GM12878 (cell line): ENCODE data around the gene MYBPC2. TPM values are rescaled to one million over a fixed set of nuclear protein-coding genes. Genes with fewer than 3 reads are reported as not detected.

ENCODE experiments used
- ATAC-seq: fragments of 200-7000 bp; cut with Tn5 transposase; 3 replicates; pipeline ENCODE4 v1.9.1; 2020; ENCODE audit warnings: mild to moderate bottlenecking, moderate library complexity
- BruUV-seq: library from RNA; stranded (reverse); fragments of 400-500 nt; replicated peaks from 2 replicates; lab custom pipeline; 2021; lab: Mats Ljungman, UMichigan
- CTCF ChIA-PET: fragments of 300-600 bp; sonication (Branson Sonifier 250); formaldehyde crosslinking; extraction: SDS; loops from one replicate; lab custom pipeline; 2021; ENCODE audit warnings: inconsistent platforms; lab: Yijun Ruan, JAX
- POLR2A ChIA-PET: fragments of 350-600 bp; formaldehyde crosslinking; extraction: SDS; loops from one replicate; lab custom pipeline; 2021; ENCODE audit warnings: inconsistent platforms; lab: Charles Lee
- RAD21 ChIA-PET: fragments of 300-600 bp; sonication (Branson Sonifier 250); formaldehyde crosslinking; loops from one replicate; lab custom pipeline; 2023; ENCODE audit warnings: antibody characterized with exemption; ENCODE audit not compliant: unreplicated experiment; lab: Charles Lee
- SMC1A ChIA-PET: fragments of 300-600 bp; sonication (Branson Sonifier 250); formaldehyde crosslinking; loops from one replicate; lab custom pipeline; 2023; ENCODE audit not compliant: unreplicated experiment, uncharacterized antibody; lab: Charles Lee
- DNase-seq: peaks from one replicate; pipeline ENCODE4 v3.0.0-alpha.2; 2011; ENCODE audit warnings: low read depth, low spot score
- FAIRE-seq: peaks from 3 replicates; lab custom pipeline; 2011; peaks lifted over from hg19 to GRCh38; lab: Jason Lieb, UNC
- H2AFZ ChIP-seq: 2 replicates; pipeline ENCODE4 v1.6.0; 2011; ENCODE audit warnings: low read depth, low read length, control low read depth; ENCODE audit not compliant: control insufficient read depth
- H3K27ac ChIP-seq: 2 replicates; pipeline ENCODE4 v1.5.1; 2011; ENCODE audit warnings: control low read depth; ENCODE audit not compliant: control insufficient read depth, insufficient read depth
- H3K27me3 ChIP-seq, 2 experiments: replicated peaks in 1 of 2; 2 replicates each; pipeline versions ENCODE4 v1.6.0 to v1.6.1; 2011; ENCODE audit warnings: low read length in 1 of 2; ENCODE audit not compliant: control insufficient read depth in 2 of 2, insufficient read depth in 2 of 2
- H3K36me3 ChIP-seq, 2 experiments: 2 replicates each; pipeline ENCODE4 v1.5.1; 2011; ENCODE audit warnings: low read length in 1 of 2; ENCODE audit not compliant: control insufficient read depth in 2 of 2, insufficient read depth in 2 of 2
- H3K4me1 ChIP-seq: 2 replicates; pipeline ENCODE4 v1.6.1; 2011; ENCODE audit warnings: mild to moderate bottlenecking, low read length, moderate library complexity, mixed read lengths; ENCODE audit not compliant: control insufficient read depth, insufficient read depth
- H3K4me2 ChIP-seq: 2 replicates; pipeline ENCODE4 v1.6.0; 2011; ENCODE audit warnings: control low read depth; ENCODE audit not compliant: control insufficient read depth, insufficient read depth
- H3K4me3 ChIP-seq: fragments of 200-600 bp; sonication (generic); 2 replicates; pipeline ENCODE4 v1.5.1; 2016
- H3K79me2 ChIP-seq: 2 replicates; pipeline ENCODE4 v1.6.0; 2011; ENCODE audit warnings: low read length; ENCODE audit not compliant: control insufficient read depth, insufficient read depth
- H3K9ac ChIP-seq: 2 replicates; pipeline ENCODE4 v1.8.0; 2011; ENCODE audit warnings: low read length, control low read depth, mixed read lengths; ENCODE audit not compliant: control insufficient read depth, insufficient read depth
- H3K9me3 ChIP-seq: replicated peaks from 3 replicates; pipeline ENCODE4 v1.5.1; 2011; ENCODE audit warnings: mild to moderate bottlenecking, low read length; ENCODE audit not compliant: control insufficient read depth, insufficient read depth
- H4K20me1 ChIP-seq: 2 replicates; pipeline ENCODE4 v1.6.0; 2011; ENCODE audit not compliant: control insufficient read depth, insufficient read depth
- CHD2 ChIP-seq: IDR thresholded peaks from 2 replicates; pipeline ENCODE4 v1.6.1; 2011; ENCODE audit warnings: low read depth, low read length, improper control_type of control experiment, borderline replicate concordance
- CREM ChIP-seq: IDR thresholded peaks from 2 replicates; pipeline ENCODE4 v1.6.1; 2014; ENCODE audit warnings: antibody characterized with exemption, low read depth
- GABPA ChIP-seq: IDR thresholded peaks from 2 replicates; pipeline ENCODE4 v1.6.1; 2014; ENCODE audit warnings: antibody characterized with exemption, low read depth, mild to moderate bottlenecking, inconsistent platforms
- MTA2 ChIP-seq: fragments of 450-650 bp; IDR thresholded peaks from 2 replicates; pipeline ENCODE4 v1.6.1; 2016; ENCODE audit warnings: low read depth, mild to moderate bottlenecking, moderate library complexity
- RB1 ChIP-seq: fragments of 450-650 bp; formaldehyde crosslinking; IDR thresholded peaks from 2 replicates; pipeline ENCODE4 v1.6.1; 2017; ENCODE audit warnings: mild to moderate bottlenecking, borderline replicate concordance
- SUPT20H ChIP-seq: IDR thresholded peaks from 2 replicates; pipeline ENCODE4 v1.6.1; 2011; ENCODE audit warnings: low read depth, mild to moderate bottlenecking, low read length, moderate library complexity, borderline replicate concordance; ENCODE audit not compliant: control insufficient read depth
- WGBS: methylation state at CpG from one replicate; pipeline ENCODE4 v1.1.6; 2016; ENCODE audit warnings: low lambda C conversion rate; ENCODE audit not compliant: insufficient replicate concordance, insufficient coverage; ENCODE audit errors: missing lambda C conversion rate; 5-methylcytosine and 5-hydroxymethylcytosine counted together
- in situ Hi-C: fragments of 300-500 bp; cut with MboI; formaldehyde crosslinking; loops from 9 replicates; pipeline ENCODE4 v1.14.3; 2018; ENCODE audit warnings: mixed read lengths
- intact Hi-C: fragments of 100-400 bp; cut with micrococcal nuclease; formaldehyde crosslinking; loops from one replicate; pipeline ENCODE4 v1.14.2; 2022; ENCODE audit not compliant: unreplicated experiment
- polyA plus RNA-seq, 11 experiments: library from polyadenylated mRNA; depleted of rRNA in 4 of 11; unstranded in 6 of 11; stranded (reverse) in 5 of 11; fragments of >200 nt; fragmentation: Nextera tagmentation in 4 of 11; fragmentation: Illumina TruSeq in 1 of 11; extraction: Ambion mirVana in 4 of 11; extraction: Trizol in 1 of 11; gene quantifications; 1 replicate in 1 of 11; 2 replicates in 10 of 11; pipeline versions ENCODE4 v1.2.1 to v1.2.3, GENCODE V29; 2011 to 2016; ENCODE audit warnings: inconsistent platforms in 2 of 11, missing spikeins in 2 of 11, low read depth in 1 of 11
- total RNA-seq, 4 experiments: library from RNA; depleted of rRNA in 3 of 4; stranded (reverse); fragments of >200 nt in 3 of 4; fragmentation: Illumina TruSeq in 1 of 4; extraction: Trizol in 1 of 4; gene quantifications; 2 replicates each; pipeline versions ENCODE4 v1.2.1 to v1.2.3, GENCODE V29; 2013 to 2021
- TF ChIP-seq, protein P1 (sequence below): fragments of 450-650 bp; IDR thresholded peaks from 2 replicates; pipeline ENCODE4 v1.6.1; 2017; ENCODE audit warnings: mild to moderate bottlenecking
- TF ChIP-seq, protein P2 (sequence below): fragments of 450-650 bp; formaldehyde crosslinking; IDR thresholded peaks from 2 replicates; pipeline ENCODE4 v1.4.0; 2020; ENCODE audit warnings: mild to moderate bottlenecking, moderate library complexity

MYBPC2 gene
- total and polyA plus RNA-seq, 10 of the 15 experiments (the other 5 are each of a cell fraction or from before 2014, with no cell fraction given) = 0.09 to 2.6 (median 0.61) TPM

- Histone ChIP-seq H3K4me2 (no peak overlapping the region), H2AFZ (no peak overlapping the region), H3K27me3 (no peaks in the 10 kb centered on the region), H3K4me3 (no peak overlapping the region), H3K9ac (no peak overlapping the region), H3K4me1 (no peaks in the 10 kb centered on the region), H3K9me3 (peaks cover 6% of the 10 kb centered on the region; the same call in 2 of the 3 replicates), H4K20me1 (no peaks in the 10 kb centered on the region), H3K79me2 (peaks cover 22% of the 10 kb centered on the region), H3K27ac (no peak overlapping the region), H3K36me3 (peaks cover 7 to 9% of the 10 kb centered on the region in 2 experiments; a peak in 2 of 4 replicates)
- WGBS = 63% methylated on average over 12 of the region's 12 CpGs
- BruUV-seq = no TSS peak
- intact Hi-C loops = no loop called here
- SMC1A ChIA-PET = no interaction called here
- ATAC-seq = no peak
- CTCF ChIA-PET = interaction anchor here (1.2 to 2.3 kb wide), 2 partner anchors 14 to 118 kb away, joined by 4 to 7 read pairs; no protein-coding TSS in a partner anchor
- TF ChIP-seq CHD2 = no peak
- no peak for DNase-seq
- RAD21 ChIA-PET = no interaction called here
- no peak for FAIRE-seq
- in situ Hi-C loops = no loop called here
- POLR2A ChIA-PET = no interaction called here
These were observed 42.4 kb downstream of the MYBPC2 start for GRCh38 chr19:50475101-50475568.

DNA sequence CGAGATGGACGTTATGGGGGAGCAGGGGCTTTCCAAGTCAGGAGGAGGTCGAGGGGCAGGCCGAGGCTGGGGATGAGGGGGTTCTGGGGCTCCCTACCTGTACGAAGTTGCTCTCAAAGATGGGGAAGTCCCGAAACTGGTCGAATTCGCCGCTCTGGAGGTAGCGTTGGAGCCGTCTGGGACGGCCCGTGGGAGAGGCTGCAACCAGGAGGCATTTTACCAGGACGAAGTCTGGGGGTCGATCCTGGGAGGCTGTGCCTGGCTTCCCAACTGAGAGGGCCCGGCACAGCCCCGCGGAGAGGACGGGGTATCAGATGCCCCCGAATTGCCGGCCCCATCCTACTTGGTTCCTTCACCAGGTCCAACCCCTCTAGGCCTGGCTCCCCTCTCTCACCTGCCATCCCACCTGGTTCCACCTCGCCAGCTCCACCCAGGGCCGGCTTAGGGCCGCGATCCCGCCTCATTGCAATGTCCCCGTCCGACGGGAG lies 43.1 kb downstream of the MYBPC2 start:
- BruUV-seq = no TSS peak
- in situ Hi-C loops (no loop called here), intact Hi-C loops (no loop called here)
- ChIA-PET SMC1A (no interaction called here), CTCF (interaction anchor here (2.3 kb wide), 1 partner anchor 119 kb away, joined by 7 read pairs; no protein-coding TSS in a partner anchor), RAD21 (no interaction called here), POLR2A (no interaction called here)
- peaks cover 9 to 11% of the 10 kb centered on the region in 2 experiments; a peak in 2 of 4 replicates for H3K36me3 ChIP-seq
- H4K20me1 ChIP-seq = no peaks in the 10 kb centered on the region
- no peak for ATAC-seq
- no peak for FAIRE-seq
- no peak for DNase-seq
- no peak overlapping the region for H3K4me2 ChIP-seq
- no peak overlapping the region for H3K27ac ChIP-seq
- H3K9me3 ChIP-seq = peaks cover 6% of the 10 kb centered on the region; the same call in 2 of the 3 replicates
- 90% methylated on average over 27 of the region's 29 CpGs for WGBS
- peak overlapping the region; percentile 51 for H2AFZ ChIP-seq
- H3K4me1 ChIP-seq = no peaks in the 10 kb centered on the region
- H3K27me3 ChIP-seq = no peaks in the 10 kb centered on the region
- peaks cover 22% of the 10 kb centered on the region for H3K79me2 ChIP-seq
- no peak overlapping the region for H3K9ac ChIP-seq
- no peak overlapping the region for H3K4me3 ChIP-seq
- TF ChIP-seq RB1 = 0 out of 2 replicates have a peak, but pooled peaks have one; percentile 41
- TF ChIP-seq CREM = no peak
- TF ChIP-seq, protein P1, sequence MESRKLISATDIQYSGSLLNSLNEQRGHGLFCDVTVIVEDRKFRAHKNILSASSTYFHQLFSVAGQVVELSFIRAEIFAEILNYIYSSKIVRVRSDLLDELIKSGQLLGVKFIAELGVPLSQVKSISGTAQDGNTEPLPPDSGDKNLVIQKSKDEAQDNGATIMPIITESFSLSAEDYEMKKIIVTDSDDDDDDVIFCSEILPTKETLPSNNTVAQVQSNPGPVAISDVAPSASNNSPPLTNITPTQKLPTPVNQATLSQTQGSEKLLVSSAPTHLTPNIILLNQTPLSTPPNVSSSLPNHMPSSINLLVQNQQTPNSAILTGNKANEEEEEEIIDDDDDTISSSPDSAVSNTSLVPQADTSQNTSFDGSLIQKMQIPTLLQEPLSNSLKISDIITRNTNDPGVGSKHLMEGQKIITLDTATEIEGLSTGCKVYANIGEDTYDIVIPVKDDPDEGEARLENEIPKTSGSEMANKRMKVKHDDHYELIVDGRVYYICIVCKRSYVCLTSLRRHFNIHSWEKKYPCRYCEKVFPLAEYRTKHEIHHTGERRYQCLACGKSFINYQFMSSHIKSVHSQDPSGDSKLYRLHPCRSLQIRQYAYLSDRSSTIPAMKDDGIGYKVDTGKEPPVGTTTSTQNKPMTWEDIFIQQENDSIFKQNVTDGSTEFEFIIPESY = 0 out of 2 replicates have a peak, but pooled peaks have one; percentile 74
- TF ChIP-seq, protein P2, sequence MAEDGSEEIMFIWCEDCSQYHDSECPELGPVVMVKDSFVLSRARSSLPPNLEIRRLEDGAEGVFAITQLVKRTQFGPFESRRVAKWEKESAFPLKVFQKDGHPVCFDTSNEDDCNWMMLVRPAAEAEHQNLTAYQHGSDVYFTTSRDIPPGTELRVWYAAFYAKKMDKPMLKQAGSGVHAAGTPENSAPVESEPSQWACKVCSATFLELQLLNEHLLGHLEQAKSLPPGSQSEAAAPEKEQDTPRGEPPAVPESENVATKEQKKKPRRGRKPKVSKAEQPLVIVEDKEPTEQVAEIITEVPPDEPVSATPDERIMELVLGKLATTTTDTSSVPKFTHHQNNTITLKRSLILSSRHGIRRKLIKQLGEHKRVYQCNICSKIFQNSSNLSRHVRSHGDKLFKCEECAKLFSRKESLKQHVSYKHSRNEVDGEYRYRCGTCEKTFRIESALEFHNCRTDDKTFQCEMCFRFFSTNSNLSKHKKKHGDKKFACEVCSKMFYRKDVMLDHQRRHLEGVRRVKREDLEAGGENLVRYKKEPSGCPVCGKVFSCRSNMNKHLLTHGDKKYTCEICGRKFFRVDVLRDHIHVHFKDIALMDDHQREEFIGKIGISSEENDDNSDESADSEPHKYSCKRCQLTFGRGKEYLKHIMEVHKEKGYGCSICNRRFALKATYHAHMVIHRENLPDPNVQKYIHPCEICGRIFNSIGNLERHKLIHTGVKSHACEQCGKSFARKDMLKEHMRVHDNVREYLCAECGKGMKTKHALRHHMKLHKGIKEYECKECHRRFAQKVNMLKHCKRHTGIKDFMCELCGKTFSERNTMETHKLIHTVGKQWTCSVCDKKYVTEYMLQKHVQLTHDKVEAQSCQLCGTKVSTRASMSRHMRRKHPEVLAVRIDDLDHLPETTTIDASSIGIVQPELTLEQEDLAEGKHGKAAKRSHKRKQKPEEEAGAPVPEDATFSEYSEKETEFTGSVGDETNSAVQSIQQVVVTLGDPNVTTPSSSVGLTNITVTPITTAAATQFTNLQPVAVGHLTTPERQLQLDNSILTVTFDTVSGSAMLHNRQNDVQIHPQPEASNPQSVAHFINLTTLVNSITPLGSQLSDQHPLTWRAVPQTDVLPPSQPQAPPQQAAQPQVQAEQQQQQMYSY (CRISPR knock-in tag) = no peak
- TF ChIP-seq SUPT20H = no peak
- no peak for TF ChIP-seq GABPA
- TF ChIP-seq MTA2 = no peak
